IMR-90 (cell line): ENCODE measurements around the gene RAD51C. TPM values are rescaled to one million over a fixed set of nuclear protein-coding genes. Genes with fewer than 3 reads are reported as not detected.

Experiments used
- ATAC-seq: fragments of 200-7000 bp; cut with Tn5 transposase; 2 replicates; pipeline ENCODE4 v1.9.1; 2020; ENCODE audit warnings: low read depth, mild to moderate bottlenecking, moderate library complexity
- BruUV-seq: library from RNA; stranded (reverse); fragments of 400-500 nt; replicated peaks from 2 replicates; lab custom pipeline; 2021; lab: Mats Ljungman, UMichigan
- CTCF ChIA-PET: fragments of 300-600 bp; formaldehyde crosslinking; extraction: SDS; loops from one replicate; lab custom pipeline; 2021; ENCODE audit warnings: antibody characterized with exemption; lab: Yijun Ruan, JAX
- POLR2A ChIA-PET: fragments of 300-600 bp; sonication (Branson Sonifier 250); formaldehyde crosslinking; loops from one replicate; lab custom pipeline; 2022; ENCODE audit warnings: antibody characterized with exemption; ENCODE audit not compliant: unreplicated experiment; lab: Charles Lee
- DNase-seq: peaks from one replicate; pipeline ENCODE4 v3.0.0; 2013
- H2AFZ ChIP-seq: replicated peaks from 2 replicates; pipeline ENCODE3; 2013; ENCODE audit warnings: low read length, mild to moderate bottlenecking; ENCODE audit not compliant: poor library complexity
- H2AK5ac ChIP-seq: 2 replicates; pipeline ENCODE4 v1.6.1; 2013; ENCODE audit warnings: low read depth, low read length, inconsistent platforms
- H2AK9ac ChIP-seq: replicated peaks from 2 replicates; pipeline ENCODE3; 2013; ENCODE audit warnings: mild to moderate bottlenecking, low read depth, low read length, moderate library complexity; ENCODE audit not compliant: poor library complexity
- H2BK120ac ChIP-seq: 2 replicates; pipeline ENCODE4 v1.6.1; 2013; ENCODE audit warnings: low read depth, low read length, inconsistent platforms
- H2BK15ac ChIP-seq: 3 replicates; pipeline ENCODE4 v1.6.1; 2013; ENCODE audit warnings: low read depth, low read length, inconsistent platforms
- H2BK20ac ChIP-seq: 2 replicates; pipeline ENCODE4 v1.6.1; 2013; ENCODE audit warnings: low read depth, mild to moderate bottlenecking, inconsistent platforms, low read length, moderate library complexity
- H2BK5ac ChIP-seq: 2 replicates; pipeline ENCODE4 v1.6.1; 2013; ENCODE audit warnings: mild to moderate bottlenecking, low read depth, low read length, inconsistent platforms; ENCODE audit not compliant: poor library complexity, severe bottlenecking
- H3K14ac ChIP-seq: replicated peaks from 2 replicates; pipeline ENCODE4 v1.6.1; 2013; ENCODE audit warnings: low read depth, low read length, inconsistent platforms
- H3K18ac ChIP-seq: 2 replicates; pipeline ENCODE4 v1.6.1; 2013; ENCODE audit warnings: low read depth, low read length, control low read depth
- H3K23ac ChIP-seq: 2 replicates; pipeline ENCODE4 v1.6.1; 2013; ENCODE audit warnings: low read depth, low read length, inconsistent platforms
- H3K27ac ChIP-seq: 2 replicates; pipeline ENCODE4 v1.5.1; 2013; ENCODE audit warnings: mild to moderate bottlenecking, control low read depth, low read length; ENCODE audit not compliant: insufficient read depth
- H3K27me3 ChIP-seq: 2 replicates; pipeline ENCODE4 v1.6.1; 2013; ENCODE audit warnings: low read length; ENCODE audit not compliant: control insufficient read depth, insufficient read depth
- H3K36me3 ChIP-seq: 2 replicates; pipeline ENCODE4 v1.6.1; 2013; ENCODE audit warnings: low read length, mixed read lengths; ENCODE audit not compliant: control insufficient read depth, insufficient read depth
- H3K4ac ChIP-seq: 2 replicates; pipeline ENCODE4 v1.6.1; 2013; ENCODE audit warnings: low read depth, low read length, inconsistent platforms
- H3K4me1 ChIP-seq: 2 replicates; pipeline ENCODE4 v1.6.1; 2013; ENCODE audit warnings: low read length, mixed read lengths; ENCODE audit not compliant: control insufficient read depth, insufficient read depth
- H3K4me2 ChIP-seq: 2 replicates; pipeline ENCODE4 v1.6.1; 2013; ENCODE audit warnings: low read depth, mild to moderate bottlenecking, control low read depth, low read length, moderate library complexity
- H3K4me3 ChIP-seq: 2 replicates; pipeline ENCODE4 v1.5.1; 2013; ENCODE audit warnings: low read depth, mild to moderate bottlenecking, control low read depth, low read length, moderate library complexity; ENCODE audit not compliant: insufficient read depth
- H3K56ac ChIP-seq: 2 replicates; pipeline ENCODE4 v1.6.1; 2013; ENCODE audit warnings: low read length, inconsistent platforms; ENCODE audit not compliant: insufficient read depth; ENCODE audit errors: extremely low read depth
- H3K79me1 ChIP-seq, 2 experiments: 2 replicates each; pipeline ENCODE4 v1.6.1; 2013; ENCODE audit warnings: low read length in 2 of 2, inconsistent platforms in 1 of 2, low read depth in 1 of 2
- H3K9ac ChIP-seq: 2 replicates; pipeline ENCODE4 v1.6.1; 2013; ENCODE audit warnings: low read depth, low read length, control low read depth
- H3K9me1 ChIP-seq: 2 replicates; pipeline ENCODE4 v1.6.1; 2013; ENCODE audit warnings: low read length, inconsistent platforms; ENCODE audit not compliant: insufficient read depth
- H3K9me3 ChIP-seq: 2 replicates; pipeline ENCODE4 v1.6.1; 2013; ENCODE audit warnings: low read length; ENCODE audit not compliant: control insufficient read depth, insufficient read depth
- H4K20me1 ChIP-seq: 2 replicates; pipeline ENCODE4 v1.6.1; 2013; ENCODE audit warnings: low read length, inconsistent platforms; ENCODE audit not compliant: insufficient read depth
- H4K5ac ChIP-seq: 2 replicates; pipeline ENCODE4 v1.6.1; 2013; ENCODE audit warnings: mild to moderate bottlenecking, low read depth, low read length, control low read depth
- H4K8ac ChIP-seq, 2 experiments: 2 replicates each; pipeline ENCODE4 v1.6.1; 2013; ENCODE audit warnings: low read depth in 2 of 2, low read length in 2 of 2, control low read depth in 1 of 2, inconsistent platforms in 1 of 2
- H4K91ac ChIP-seq: 2 replicates; pipeline ENCODE4 v1.6.1; 2013; ENCODE audit warnings: low read depth, low read length, inconsistent platforms; ENCODE audit not compliant: insufficient read depth
- WGBS, 2 experiments: methylation state at CpG; one replicate each; pipeline versions ENCODE4 v1.1.5 to v1.1.7; 2013; ENCODE audit warnings: missing lambda C conversion rate in 2 of 2; ENCODE audit not compliant: insufficient read length in 1 of 2; ENCODE audit errors: extremely low coverage in 2 of 2; 5-methylcytosine and 5-hydroxymethylcytosine counted together
- dilution Hi-C: fragments of 300-500 bp; cut with HindIII; formaldehyde crosslinking; loops from one replicate; pipeline ENCODE4 v1.14.3; 2018; ENCODE audit warnings: low sequenced_read_pairs; ENCODE audit not compliant: unreplicated experiment
- in situ Hi-C: fragments of 300-500 bp; cut with MboI; formaldehyde crosslinking; loops from 3 replicates; pipeline ENCODE4 v1.14.3; 2019; ENCODE audit warnings: low sequenced_read_pairs, inconsistent platforms, mixed read lengths
- intact Hi-C: fragments of 100-400 bp; cut with micrococcal nuclease; formaldehyde crosslinking; loops from 2 replicates; pipeline ENCODE4 v1.10.0; 2022
- polyA plus RNA-seq, 3 experiments: library from polyadenylated mRNA; depleted of rRNA; stranded (reverse); fragments of >200 nt; gene quantifications; 2 replicates each; pipeline ENCODE4 v1.2.3, GENCODE V29; 2012; ENCODE audit warnings: low replicate concordance in 1 of 3
- total RNA-seq: library from RNA; depleted of rRNA; stranded (reverse); fragments of >200 nt; gene quantifications from 2 replicates; pipeline ENCODE4 v1.2.3, GENCODE V29; 2012
- TF ChIP-seq, protein P1 (sequence below): conservative IDR thresholded peaks from 2 replicates; pipeline ENCODE4 v1.5.1; 2012; ENCODE audit warnings: mild to moderate bottlenecking, low read depth, low read length, improper control_type of control experiment

The RAD51C gene
- total and polyA plus RNA-seq, 2 of the 4 experiments (the other 2 are of a cell fraction), result 21.1 to 28.3 TPM

DNA sequence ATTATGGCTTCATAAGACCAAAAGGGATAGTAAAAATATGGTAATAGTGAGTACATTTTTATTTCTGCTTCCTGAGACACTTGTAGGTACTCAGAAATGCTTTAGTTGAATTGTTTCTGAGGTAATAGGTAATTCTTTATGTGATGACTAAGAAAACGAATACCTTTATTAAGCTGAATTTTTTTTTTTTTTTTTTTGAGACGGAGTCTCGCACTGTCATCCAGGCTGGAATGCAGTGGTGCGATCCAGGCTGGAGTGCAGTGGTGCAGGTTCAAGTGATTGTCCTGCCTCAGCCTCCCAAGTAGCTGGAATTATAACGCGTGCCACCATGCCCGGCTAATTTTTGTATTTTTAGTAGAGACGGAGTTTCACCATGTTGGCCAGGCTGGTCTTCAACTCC, 1.9 kb downstream of the RAD51C start:
- no peak overlapping the region for H4K8ac ChIP-seq
- no peak overlapping the region for H3K14ac ChIP-seq
- TF ChIP-seq, protein P1, sequence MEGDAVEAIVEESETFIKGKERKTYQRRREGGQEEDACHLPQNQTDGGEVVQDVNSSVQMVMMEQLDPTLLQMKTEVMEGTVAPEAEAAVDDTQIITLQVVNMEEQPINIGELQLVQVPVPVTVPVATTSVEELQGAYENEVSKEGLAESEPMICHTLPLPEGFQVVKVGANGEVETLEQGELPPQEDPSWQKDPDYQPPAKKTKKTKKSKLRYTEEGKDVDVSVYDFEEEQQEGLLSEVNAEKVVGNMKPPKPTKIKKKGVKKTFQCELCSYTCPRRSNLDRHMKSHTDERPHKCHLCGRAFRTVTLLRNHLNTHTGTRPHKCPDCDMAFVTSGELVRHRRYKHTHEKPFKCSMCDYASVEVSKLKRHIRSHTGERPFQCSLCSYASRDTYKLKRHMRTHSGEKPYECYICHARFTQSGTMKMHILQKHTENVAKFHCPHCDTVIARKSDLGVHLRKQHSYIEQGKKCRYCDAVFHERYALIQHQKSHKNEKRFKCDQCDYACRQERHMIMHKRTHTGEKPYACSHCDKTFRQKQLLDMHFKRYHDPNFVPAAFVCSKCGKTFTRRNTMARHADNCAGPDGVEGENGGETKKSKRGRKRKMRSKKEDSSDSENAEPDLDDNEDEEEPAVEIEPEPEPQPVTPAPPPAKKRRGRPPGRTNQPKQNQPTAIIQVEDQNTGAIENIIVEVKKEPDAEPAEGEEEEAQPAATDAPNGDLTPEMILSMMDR, result no peak
- H2BK120ac ChIP-seq, result no peak overlapping the region
- H3K4ac ChIP-seq, result no peak overlapping the region
- WGBS, 2 experiments, result 100% methylated on average over 1 of the region's 8 CpGs; no CpG with 5 or more reads in 1 of the 2 experiments
- no peak overlapping the region for H4K5ac ChIP-seq
- no TSS peak for BruUV-seq
- no peak overlapping the region for H3K23ac ChIP-seq
- H3K36me3 ChIP-seq, result no peaks in the 10 kb centered on the region
- no peak overlapping the region for H2AFZ ChIP-seq
- H3K4me1 ChIP-seq, result peaks cover 3% of the 10 kb centered on the region
- H4K20me1 ChIP-seq, result no peaks in the 10 kb centered on the region
- CTCF ChIA-PET, result interaction anchor here (0.6 kb wide), 1 partner anchor 16 kb away, joined by 3 read pairs; no protein-coding TSS in a partner anchor
- H4K91ac ChIP-seq, result no peak overlapping the region
- H3K27ac ChIP-seq, result no peak overlapping the region
- intact Hi-C loops, result loop anchor here (5.0 kb wide), 1 partner anchor 107 kb away; no protein-coding TSS in a partner anchor
- ATAC-seq, result no peak
- no peak overlapping the region for H2BK15ac ChIP-seq
- H3K9me1 ChIP-seq, result peaks cover 2% of the 10 kb centered on the region; the same call in 1 of the 2 replicates
- POLR2A ChIA-PET, result no interaction called here
- no peak overlapping the region for H3K56ac ChIP-seq
- no peak for DNase-seq
- no peak overlapping the region for H3K9ac ChIP-seq
- in situ Hi-C loops, result no loop called here
- H3K27me3 ChIP-seq, result no peaks in the 10 kb centered on the region
- H2AK5ac ChIP-seq, result no peak overlapping the region
- H3K9me3 ChIP-seq, result no peaks in the 10 kb centered on the region; the same call in 1 of the 2 replicates
- peaks cover 9 to 32% of the 10 kb centered on the region in 2 experiments for H3K79me1 ChIP-seq
- no peak overlapping the region for H3K18ac ChIP-seq
- H2BK20ac ChIP-seq, result no peak overlapping the region
- H3K4me3 ChIP-seq, result no peak overlapping the region
- dilution Hi-C loops, result no loop called here
- H3K4me2 ChIP-seq, result no peak overlapping the region
- H2BK5ac ChIP-seq, result no peak overlapping the region
- H2AK9ac ChIP-seq, result no peak overlapping the region
